HG02623 (cell line): Measurements from ENCODE around the gene MYLIP.
"Not testable (repeated sequence)": the region's sequence is repeated elsewhere in the genome, so short reads cannot be mapped to it uniquely, and the experiment has no call there.

Source experiments
- ATAC-seq: cut with Tn5 transposase; IDR thresholded peaks from one replicate; pipeline ENCODE4 v1.9.1; 2021; ENCODE audit warnings: moderate library complexity; ENCODE audit not compliant: unreplicated experiment

The MYLIP gene

DNA sequence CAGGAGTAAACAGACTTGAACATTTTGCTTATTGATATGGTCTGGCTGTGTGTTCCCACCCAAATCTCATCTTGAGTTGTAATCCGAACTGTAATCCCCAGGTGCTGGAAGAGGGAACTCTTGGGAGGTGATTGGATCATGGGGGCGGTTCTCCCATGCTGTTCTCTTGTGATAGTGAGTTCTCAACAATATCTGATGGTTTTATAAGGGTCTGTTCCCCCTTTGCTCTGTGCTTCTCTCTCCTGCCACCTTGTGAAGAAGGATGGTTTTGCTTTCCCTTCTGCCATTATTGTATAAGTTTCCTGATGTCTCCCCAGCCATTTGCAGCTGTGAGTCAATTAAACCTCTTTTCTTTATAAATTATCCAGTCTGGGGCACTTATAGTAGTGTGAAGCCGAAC lies 40.0 kb downstream of the MYLIP start:
- no peak for ATAC-seq

DNA sequence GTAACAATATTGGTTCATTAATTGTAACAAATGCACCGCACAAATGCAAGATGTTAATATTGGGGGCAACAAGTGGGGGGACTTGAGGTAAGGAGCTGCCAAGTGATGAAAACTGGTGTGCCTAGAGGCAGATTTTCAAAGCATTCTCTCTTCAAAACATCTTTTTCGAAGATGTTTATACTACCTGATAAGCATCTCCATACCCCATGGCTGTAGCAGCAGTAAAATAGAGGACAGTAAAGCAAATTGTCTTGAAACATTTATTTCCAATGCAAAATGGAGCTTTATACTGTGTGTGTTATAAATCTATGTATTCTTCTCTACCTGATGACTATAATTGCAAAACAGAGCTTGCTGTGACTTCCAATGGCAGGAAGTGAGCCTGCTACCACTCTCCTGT lies 42.5 kb downstream of the MYLIP start:
- no peak for ATAC-seq

DNA sequence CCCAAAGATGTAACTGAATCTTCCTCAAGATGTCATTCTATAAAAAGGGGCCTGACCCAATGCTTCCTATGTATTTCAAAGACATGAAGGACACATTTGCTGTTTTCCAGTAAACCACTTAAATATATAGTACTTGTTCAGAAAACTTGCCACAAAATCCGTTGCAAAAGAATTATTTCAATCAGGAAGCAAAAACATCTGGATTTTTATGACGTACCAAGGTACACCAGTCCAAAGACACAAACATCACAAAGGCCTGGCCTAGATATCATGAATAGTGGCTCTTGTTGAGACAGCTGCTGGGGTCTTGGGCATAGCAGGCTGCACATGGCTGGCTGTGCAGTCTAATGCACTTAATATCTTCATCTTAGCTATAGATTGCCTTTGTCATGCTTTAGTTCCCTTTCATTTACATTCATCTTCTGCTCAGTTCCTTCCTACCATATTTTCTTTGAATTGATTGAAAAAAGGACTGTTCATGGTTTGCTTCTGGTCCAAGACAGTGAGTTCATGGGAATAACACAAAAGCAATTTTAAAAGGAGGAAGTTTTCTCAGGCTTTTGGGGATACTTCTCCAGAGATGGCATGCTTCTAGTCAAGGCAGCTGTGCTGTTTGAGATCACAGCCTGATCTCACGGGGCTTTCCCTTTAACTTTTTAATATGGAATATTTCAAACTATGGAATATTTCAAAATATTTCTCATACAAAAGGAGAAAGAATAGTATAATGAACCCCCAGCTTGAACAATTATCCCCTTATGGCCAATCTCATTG lies 44.5 kb downstream of the MYLIP start:
- ATAC-seq, result no peak

DNA sequence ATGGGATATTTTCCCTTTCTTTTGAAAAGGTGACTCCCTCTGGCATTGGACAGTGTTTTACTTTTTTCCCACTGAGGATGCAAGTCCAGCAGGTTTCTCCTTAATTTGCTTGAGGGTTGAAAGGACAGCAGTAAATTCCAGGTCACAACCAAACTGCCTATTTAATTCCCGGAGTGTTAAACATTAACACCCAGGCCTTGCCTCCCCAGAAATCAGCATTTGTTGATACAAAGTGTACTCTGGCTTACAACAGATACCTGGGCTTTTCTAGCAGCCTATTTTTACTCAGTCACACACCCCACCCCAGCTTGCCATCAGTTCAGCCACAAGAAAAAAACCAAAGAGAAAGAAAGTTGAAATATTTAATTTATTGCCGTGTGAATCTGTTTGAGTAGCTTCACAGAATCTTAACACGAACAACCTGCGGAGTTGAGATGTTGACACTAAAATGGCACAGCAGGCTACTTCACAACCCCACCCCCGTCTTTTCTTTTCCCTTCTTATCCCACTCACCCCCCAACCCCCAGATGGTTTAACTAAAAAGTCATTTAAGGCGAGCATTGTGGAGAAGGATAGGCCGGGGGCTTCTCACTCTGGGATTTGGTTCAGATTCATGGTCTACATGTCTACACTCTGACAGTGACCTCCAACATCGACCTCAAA lies 45.7 kb downstream of the MYLIP start:
- ATAC-seq, result no peak

DNA sequence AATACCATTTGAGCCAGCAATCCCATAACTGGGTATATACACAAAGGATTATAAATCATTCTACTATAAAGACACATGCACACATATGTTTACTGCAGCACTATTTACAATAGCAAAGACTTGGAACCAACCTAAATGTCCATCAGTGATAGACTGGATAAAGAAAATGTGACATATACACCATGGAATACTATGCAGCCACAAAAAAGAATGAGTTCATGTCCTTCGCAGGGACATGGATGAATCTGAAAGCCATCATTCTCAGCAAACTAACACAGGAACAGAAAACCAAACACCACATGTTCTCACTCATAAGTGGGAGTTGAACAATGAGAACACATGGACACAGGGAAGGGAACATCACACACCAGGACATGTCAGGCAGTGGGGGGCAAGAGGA lies 47.7 kb downstream of the MYLIP start:
- not testable (repeated sequence) for ATAC-seq

DNA sequence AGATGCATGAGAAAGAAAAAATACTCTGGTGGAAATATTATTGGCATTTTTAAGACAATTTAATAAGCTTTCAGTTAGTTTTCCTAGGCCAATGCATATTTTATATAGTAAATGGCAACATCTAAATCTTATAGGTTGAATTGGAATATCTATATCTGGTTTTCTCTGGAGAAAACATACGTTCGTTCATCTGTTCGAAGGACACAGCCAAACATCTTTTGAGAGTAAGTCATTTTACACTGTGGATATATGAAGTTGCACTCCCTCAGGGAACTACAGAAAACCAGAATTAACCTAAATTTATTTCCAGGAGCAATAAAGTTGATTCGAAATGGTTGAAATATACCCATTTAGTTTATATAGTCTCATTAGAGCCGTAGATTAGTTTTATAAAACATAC lies 49.0 kb downstream of the MYLIP start:
- ATAC-seq, result no peak

DNA sequence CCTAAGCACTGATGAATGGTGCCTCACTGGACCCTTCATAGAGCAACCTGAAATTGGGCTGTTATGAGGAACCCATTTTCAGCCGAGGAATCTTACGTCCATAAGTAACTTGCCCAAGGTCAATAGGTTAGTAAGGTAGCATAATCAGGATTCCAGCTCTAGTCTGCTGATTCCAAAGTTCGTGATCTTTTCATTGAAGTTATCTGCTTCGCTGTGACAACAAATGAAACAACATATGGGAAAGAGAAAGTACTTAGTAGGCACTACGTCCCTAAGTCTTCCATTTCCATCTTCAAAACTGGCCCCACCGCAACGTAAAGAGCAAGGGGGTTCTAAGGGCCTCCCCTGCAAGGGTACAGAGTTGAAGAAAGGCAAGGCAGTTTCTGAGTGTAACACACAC lies 49.5 kb downstream of the MYLIP start:
- ATAC-seq, result no peak

DNA sequence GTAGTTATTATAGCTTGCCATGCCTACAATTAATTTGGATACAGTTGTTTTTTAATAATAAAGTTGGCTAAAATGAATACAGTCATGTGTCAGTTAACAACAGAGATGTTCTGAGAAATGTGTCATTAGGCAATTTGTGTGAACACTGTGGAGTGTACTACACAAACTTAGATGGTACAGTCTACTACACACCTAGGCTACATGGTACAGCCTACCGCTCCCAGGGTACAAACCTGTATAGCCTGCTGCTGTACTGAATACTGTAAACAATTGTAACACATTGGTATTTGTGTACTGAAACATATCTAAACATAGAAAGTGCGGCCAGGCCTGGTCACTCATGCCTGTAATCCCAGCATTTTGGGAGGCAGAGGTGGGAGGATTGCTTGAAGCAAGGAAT lies 50.2 kb downstream of the MYLIP start:
- ATAC-seq, result no peak

DNA sequence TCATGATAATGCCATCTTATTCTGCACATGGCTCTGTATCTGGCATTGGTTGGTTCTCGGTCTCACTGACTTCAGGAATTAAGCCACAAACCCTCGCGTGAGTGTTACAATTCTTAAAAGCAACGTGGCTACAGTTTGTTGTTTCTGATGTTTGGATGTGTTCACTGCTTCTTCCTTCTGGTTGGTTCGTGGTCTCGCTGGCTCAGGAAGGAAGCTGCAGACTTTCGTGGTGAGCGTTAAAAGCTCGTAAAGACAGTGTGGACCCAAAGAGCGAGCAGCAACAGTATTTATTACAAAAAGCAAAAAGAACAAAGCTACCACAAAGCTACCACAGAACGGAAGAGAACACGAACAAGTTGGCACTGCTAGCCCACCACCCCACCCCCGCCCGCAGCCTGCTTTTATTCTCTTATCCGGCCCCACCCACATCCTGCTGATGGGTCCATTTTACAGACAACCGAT lies 51.1 kb downstream of the MYLIP start:
- ATAC-seq, result no peak

DNA sequence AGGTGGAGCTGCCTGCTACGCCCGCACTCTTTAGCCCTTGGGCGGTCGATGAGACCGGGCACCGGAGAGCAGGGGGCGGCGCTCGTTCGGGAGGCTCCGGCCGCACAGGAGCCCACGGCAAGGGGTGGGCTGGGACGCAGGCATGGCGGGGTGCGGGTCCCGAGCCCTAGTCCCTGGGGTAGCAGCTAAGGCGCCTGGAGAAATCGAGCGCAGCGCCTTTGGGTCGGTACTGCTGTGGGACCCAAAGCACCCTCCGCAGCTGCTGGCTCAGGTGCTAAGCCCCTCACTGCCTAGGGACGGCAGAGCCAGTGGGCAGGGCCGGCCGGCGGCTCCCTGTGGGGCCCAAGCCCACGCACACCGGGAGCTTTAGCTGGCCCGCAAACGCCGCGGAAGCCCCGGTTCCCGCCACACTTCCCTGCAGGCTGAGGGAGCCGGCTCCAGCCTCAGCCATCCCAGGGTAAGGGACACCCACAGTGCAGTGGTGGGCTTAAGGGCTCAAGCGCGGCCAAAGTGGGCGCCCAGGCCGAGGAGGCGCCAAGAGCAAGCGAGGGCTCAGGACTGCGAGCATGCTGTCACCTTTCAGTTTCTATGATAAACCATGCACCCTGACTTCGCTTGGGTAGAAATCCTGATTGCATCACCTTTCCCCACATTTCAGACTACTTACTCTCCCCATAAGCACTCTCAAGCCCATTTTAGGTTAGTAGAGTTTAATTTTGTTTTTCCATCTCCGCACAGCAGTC lies 52.0 kb downstream of the MYLIP start:
- no peak for ATAC-seq

DNA sequence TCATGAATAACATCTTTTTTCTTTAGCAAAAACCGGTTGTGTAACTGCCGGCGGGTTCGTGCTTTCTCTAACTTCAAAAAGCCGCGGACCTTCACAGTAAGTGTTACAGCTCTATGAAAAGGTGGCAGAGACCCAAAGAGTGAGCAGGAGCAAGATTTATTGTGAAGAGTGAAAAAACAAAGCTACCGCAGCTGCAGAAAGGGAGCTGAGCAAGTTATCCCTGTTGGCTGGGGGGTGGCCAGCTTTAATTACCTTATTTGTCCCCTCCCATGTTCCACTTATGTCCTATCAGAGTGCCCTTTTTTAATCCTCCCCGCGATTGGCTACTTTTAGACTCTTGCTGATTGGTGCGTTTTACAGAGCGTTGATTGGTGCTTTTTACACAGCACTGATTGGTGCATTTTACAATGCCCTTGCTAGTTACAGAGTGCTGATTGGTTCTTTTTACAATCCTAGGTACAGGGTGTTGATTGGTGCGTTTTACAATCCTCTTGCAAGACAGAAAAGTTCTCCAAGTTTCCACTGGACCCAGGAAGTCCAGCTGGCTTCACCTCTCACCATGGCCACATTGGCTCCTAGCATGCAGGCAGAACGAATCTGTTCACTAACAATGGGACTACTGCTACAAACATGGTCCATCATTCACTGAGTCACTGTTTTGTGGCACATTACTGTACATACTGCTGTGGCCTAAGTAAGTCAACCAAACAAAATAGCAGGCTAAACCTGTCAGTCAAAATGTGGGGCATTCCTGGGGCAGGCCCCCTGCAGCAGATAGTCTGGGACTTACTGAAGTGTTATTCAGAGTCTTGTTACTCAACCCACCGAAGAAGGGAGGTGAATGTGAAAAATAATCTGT lies 52.8 kb downstream of the MYLIP start:
- ATAC-seq, result no peak

DNA sequence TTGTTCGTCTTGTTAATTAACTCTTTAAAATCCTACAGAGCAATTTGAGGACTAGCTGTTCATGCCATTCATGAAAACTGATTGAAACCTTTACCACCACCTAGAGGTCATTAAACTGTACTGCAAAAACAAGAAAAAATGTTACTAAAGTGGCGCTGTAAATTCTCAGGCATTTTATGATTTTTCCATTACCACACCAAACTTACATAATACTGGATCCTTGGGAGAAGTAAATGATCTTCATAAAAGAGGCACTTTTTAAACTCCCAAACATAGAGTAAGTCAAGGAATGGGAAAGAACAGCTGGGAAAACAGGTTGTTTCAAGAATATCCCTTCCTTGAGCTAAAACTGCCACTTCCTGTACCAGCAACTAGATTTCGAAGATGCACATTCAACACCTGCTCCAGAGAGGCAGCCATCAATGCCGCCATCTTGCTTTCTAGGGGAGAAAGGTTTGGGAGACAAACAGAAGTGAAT lies 54.3 kb downstream of the MYLIP start:
- no peak for ATAC-seq

DNA sequence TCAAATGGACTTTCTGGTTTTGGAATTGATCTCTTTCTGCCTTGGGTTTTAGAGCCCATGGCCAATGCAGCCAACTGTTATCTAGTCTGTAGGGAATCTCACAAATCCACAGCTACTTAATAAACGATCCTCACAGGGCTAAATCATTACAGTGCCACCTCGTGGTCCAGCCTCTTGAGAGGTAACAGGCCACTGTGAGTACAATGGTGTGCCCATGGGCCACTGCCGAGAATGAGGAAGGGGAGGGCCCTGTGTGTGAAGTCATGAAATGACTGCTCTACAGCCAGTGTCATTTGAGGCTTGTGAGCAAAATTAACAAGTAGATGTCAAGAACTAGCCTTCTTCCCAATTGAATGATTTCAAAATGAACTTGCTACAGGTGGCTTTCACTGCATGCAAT lies 55.2 kb downstream of the MYLIP start:
- no peak for ATAC-seq

DNA sequence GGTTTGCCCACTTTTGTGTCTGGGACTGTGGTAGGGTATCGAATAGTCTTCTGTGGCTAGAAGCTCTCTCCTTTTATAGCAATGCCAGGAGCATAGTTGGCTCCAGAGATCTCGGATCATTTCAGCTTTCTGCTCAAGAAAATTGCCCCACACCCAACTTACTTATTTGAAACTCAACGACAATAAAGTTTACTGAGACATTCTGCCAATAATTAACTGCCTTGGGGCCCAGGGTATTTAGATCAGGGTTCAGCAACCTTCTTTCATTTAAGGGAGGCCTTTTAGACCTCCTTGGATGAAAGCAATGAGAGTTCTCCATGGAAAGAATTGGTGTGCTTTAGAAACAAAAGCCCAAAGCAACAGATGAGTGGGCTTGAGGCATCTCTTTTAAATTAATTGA lies 55.7 kb downstream of the MYLIP start:
- no peak for ATAC-seq

DNA sequence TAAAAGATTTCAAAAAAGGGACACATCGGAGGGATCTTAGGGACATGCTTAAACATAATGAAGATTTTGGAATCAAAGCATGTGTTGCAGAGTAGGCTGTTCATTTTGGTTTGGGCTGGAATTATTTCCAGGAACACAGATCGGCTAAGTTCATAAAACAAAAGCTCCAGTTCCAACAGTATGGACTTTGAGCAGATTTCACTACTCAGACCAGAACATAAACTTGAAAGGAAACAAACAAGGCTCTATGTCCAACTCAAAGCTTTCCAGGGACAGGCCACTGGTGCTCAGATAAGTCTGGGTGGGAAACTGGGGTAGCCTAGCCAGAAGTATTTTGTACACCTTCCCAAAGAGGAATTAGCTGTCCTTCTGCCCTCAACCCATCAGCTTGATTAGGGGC lies 58.3 kb downstream of the MYLIP start:
- no peak for ATAC-seq

DNA sequence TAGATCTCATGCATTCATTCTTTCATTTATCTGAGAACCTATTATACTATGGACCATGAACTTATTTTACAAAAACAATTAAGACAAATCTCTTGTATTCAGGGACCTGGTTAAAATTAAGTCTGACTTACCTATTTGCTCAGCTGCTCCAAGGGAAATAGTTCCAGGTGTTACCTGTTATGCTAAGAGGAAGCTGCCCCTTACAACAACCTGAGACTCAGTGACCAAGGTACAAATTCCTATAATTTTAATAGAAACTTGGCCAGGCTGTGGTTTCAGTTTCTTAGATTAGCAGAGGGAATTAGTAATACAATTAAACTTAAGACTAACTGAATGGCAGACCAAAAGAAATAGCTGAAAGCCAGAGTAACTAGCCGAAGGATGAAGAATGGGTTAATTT lies 61.3 kb downstream of the MYLIP start:
- ATAC-seq, result no peak

DNA sequence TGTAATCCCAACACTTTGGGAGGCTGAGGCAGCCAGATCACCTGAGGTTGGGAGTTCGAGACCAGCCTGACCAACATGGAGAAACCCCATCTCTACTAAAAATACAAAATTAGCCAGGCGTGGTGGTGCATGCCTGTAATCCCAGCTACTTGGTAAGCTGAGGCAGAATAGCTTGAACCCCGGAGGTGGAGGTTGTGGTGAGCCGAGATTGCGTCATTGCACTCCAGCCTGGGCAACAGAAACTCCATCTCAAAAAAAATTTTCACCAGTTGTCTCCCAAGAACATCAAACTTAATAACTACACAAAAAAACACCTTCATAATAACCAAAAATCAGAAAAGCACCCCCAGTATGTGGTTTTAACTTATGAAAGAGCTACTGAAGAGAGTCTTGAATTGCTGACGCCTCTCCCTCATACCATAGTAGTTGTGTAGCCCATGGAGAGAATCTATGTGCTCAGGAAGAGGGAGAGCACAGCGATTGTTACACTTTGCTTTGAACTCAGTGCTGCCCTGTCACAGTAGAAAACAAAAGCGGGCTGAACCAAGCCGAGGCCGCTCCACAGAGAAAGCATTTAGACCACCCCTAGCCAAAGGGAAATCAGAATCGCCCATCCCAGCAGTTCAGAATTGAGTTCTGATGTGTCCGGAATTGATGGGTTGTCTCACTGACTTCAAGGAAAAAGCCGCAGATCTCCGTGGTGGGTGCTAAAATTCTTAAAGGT lies 67.5 kb downstream of the MYLIP start:
- no peak for ATAC-seq

DNA sequence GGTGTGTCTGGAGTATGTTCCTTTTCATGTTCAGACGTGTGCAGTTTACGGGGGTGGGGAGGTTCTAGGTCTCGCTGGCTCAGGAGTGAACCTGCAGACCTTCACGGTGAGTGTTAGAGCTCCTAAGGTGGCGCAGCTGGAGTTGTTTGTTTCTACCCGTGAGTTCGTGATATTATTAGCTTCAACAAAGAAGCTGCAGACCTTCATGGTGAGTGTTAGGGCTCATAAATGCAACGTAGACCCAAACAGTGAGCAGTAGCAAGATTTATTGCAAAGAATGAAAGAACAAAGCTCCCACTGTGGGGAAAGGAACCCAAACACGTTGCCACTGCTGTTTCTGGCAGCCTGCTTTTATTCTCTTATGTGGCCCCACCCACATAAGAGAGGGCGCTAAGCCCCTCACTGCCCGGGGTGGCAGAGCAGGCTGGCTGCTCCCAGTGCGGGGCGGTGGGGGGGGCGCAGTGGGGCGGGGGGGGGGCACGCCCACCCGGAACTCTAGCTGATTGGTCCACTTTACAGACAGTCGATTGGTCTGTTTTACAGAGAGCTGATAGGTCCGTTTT lies 68.2 kb downstream of the MYLIP start:
- ATAC-seq, result no peak
